LNCaP clone FGC (cell line): ENCODE data around the gene RAMP1.

Experiments used
- DNase-seq: peaks from one replicate; pipeline ENCODE4 v3.0.0-alpha.2; 2011; ENCODE audit warnings: low read depth
- H3K4me3 ChIP-seq: 2 replicates; pipeline ENCODE4 v1.5.1; 2011; ENCODE audit warnings: mild to moderate bottlenecking, low read depth, low read length, control low read depth
- CTCF ChIP-seq: IDR thresholded peaks from 2 replicates; pipeline ENCODE4 v1.5.1; 2012; ENCODE audit warnings: mild to moderate bottlenecking; ENCODE audit not compliant: control insufficient read depth, insufficient read depth; ENCODE audit errors: extremely low read depth

The RAMP1 gene

GRCh38 chr2:237901932-237902850, 42.8 kb downstream of the RAMP1 start:
- no peak for DNase-seq
- H3K4me3 ChIP-seq = no peak overlapping the region
- TF ChIP-seq CTCF = no peak

DNA sequence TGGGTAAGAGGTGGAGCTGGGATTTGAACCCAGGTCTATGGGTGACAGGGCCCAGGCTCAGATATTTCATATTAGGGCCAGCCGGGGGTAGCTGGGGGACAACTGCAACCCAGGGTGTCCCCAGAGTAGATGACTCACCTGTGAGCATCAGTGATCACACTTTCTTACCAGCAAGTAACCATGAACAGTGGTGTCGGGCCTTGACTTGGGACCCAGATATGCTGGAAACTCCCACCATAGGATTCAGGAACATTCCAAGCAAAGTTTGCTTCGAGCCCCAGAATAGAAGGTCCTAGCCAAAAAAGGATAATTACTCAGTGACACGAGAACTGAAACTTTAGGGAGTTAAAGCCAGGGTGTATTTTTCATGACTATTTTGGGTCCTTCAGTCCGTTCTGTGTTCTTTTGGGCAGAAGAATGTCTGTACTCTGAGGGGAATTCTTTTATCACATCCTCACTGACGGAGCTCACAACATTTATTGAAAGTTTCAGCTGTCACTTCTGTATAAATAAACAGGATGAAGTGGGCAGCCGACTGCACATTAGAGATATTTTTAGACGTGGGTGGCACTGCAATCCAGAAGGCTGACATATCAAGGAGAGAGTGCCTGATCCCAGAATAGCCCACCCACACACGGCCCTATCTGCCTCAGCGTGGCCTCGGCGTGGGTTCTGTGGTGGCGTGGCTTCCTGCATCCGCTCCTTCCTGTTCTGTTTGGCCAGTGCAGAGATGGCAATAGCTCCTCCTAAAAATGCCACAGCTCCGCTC, 45.6 kb downstream of the RAMP1 start:
- DNase-seq = no peak
- no peak for TF ChIP-seq CTCF
- no peak overlapping the region for H3K4me3 ChIP-seq

GRCh38 chr2:237907144-237907543, 47.7 kb downstream of the RAMP1 start:
- no peak overlapping the region for H3K4me3 ChIP-seq
- no peak for DNase-seq
- no peak for TF ChIP-seq CTCF

DNA sequence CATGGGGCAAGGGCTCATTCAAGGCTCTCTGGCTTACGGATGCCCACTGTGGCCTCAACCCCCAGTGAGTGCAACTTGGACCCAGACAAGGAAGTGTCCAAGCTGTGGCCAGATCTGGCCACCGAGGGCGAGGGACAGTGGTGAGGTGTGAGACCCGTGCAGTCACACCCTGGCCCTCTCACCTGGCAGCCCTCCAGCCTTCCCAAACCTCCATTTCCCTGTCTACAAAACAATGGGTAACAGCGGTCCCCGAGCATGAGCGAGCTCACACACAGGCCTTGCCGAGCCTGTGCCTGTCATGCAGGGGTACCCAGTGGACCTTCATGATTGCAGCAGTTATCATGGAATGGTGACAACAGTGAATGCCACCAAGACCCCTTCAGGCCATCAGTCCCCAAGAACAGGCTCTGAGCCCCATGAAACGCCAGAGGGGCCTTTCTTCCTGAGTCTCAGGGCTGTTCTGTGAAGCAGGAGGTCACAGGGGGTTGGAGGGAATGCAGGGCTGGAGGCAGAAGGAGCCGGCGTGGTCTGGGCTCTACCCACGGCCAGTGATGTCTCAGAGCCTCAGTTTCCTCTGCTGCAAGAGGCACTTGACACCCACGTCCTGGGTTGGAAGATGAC, 49.8 kb downstream of the RAMP1 start:
- no peak for TF ChIP-seq CTCF
- H3K4me3 ChIP-seq = no peak overlapping the region
- DNase-seq = no peak

GRCh38 chr2:237909801-237910475, 50.5 kb downstream of the RAMP1 start:
- no peak for DNase-seq
- no peak for TF ChIP-seq CTCF

GRCh38 chr2:237910576-237911362, 51.3 kb downstream of the RAMP1 start:
- no peak for TF ChIP-seq CTCF
- DNase-seq = no peak
- no peak overlapping the region for H3K4me3 ChIP-seq

More at GRCh38 chr2:237909801-237910475, 50.5 kb downstream of the RAMP1 start:
- no peak overlapping the region for H3K4me3 ChIP-seq
